HG02970 (cell line): ENCODE data around the gene LSM3.
"Not testable (repeated sequence)": the region's sequence is repeated elsewhere in the genome, so short reads cannot be mapped to it uniquely, and the experiment has no call there.

ENCODE experiments used
- ATAC-seq: cut with Tn5 transposase; IDR thresholded peaks from one replicate; pipeline ENCODE4 v1.9.1; 2021; ENCODE audit warnings: mild to moderate bottlenecking, moderate library complexity, moderate number of reproducible peaks; ENCODE audit not compliant: unreplicated experiment, low FRiP score

LSM3 gene

DNA sequence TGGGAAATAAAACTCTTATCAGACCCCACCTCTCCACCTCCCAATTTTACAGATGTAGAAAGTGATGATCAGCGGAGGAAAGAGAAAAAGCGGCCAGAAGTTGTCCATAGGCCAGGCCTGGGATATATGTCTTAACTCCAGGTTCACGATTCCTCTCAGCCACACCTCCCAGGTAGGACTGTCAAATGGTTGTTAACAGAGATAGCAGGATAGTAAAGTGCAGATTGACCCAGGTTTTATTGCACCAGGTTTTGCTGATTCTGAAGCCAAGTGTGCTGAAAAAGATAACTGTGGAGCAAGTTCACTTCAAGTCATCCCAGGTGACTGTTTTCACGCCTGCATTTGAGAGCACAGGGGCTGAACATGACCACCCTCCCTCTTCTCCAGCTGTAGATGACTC, 36.1 kb downstream of the LSM3 start:
- ATAC-seq = no peak

- ATAC-seq = peak; percentile 66
These were observed 37.8 kb downstream of the LSM3 start for GRCh38 chr3:14216257-14217048.

DNA sequence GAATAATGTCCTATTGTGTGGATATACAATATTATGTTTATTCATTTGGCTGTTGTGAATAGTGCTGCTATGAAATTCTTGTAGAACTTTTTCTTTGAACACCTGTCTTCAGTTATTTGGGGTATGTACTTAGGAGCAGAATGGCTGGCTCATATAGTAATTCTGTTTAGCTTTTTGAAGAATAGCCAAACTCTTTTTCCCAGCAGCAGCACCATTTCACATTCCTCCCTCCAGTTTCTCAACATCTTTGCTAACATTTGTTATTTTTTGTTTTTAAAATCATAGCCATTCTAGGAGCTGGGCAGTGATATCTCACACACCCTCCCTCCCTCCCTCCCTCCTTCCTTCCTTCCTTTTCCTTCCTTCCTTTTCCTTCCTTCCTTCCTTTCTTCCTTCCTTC, 39.7 kb downstream of the LSM3 start:
- ATAC-seq = no peak

DNA sequence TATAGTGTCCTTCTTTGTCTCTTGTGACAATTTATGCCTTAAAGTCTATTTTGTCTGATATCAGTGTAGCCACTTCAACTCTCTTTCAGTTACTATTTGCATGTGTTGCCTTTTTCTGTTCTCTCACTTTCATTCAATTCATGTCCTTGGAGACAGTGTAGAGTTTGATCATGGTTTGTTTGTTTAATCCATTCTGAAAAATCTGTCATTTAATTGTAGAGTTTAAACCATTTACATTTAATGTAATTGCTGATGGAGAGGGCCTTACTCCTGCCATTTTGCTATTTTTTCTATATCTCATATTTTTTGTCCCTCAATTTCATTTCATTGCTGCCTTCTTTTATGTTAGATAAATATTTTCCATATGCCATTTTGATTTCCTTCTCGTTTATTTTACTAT, 42.3 kb downstream of the LSM3 start:
- ATAC-seq = no peak

- ATAC-seq = no peak
These were observed 43.3 kb downstream of the LSM3 start for GRCh38 chr3:14221902-14222301.

- no peak for ATAC-seq
These were observed 43.8 kb downstream of the LSM3 start for GRCh38 chr3:14222457-14222856.

DNA sequence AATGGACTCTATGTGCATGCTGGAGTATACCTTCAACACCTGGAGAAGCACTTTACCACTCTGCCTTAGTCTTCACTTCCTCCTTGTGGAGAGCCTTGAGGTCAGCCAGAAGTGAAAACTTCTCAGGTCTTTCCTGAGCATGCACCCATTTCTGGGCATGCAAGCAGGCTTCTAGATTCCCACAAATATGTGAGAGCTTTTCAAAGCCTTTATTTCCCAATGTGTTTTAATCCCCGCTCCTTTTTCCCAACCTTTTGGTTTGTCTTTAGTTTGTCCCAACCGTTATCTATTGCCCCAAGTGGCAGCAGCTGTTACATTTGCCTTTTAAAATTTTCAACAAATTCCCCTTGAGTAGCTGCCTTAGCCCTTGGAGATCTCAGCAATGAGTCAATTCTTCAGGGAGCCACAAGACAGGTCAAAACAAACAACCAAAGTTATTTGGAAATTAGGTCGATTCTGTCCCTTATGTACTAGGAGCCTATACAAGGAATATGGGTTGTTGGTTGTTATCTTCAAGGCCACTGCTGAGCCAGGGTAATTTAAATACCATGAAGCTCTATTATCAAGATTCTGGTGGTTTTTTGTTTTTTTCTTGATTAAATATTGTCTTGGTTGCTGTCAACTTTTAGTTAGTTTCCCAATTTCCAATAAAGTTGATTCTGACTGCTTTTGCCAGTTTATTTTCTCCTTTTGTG, 44.4 kb downstream of the LSM3 start:
- ATAC-seq = no peak

DNA sequence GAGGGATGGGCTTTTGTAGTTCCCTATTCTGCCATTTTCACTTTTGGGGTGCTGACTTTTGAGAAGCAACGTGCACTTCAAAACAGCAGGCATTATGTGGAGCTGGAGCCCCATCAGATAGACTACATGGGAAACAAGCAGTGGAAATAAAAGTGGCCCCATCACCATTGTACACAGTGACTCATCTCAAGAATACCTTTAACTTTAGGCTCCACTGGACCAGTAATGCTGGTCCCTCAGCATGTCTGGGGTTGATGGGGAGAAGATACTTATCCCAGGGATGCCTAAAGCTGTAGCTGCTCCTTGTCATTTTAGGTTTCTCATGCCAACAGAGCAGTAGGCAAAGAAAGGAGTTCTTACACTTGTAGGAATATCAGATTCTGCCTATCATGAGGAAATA, 45.0 kb downstream of the LSM3 start:
- no peak for ATAC-seq

GRCh38 chr3:14224895-14225294, 46.3 kb downstream of the LSM3 start:
- ATAC-seq = no peak

DNA sequence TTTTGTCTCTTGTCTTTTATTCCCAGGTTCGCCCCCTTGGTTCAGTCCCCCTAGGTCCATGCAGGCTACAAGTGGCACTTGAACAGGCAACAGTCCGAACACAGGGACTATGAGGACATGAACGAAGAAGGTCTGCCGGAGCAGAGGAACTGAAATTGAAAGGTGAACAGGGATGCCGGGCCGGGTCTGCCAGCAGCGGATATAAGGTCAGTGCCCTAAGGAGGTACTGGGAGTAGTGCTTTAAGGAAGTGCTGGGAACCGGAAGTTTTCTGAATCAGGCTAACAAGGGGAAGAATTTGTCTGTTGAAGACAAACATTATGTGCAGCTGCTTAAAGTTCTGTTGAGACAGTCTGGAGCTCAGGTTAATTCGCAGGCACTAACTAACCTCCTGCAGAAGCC, 46.8 kb downstream of the LSM3 start:
- ATAC-seq = no peak

GRCh38 chr3:14226351-14226750, 47.7 kb downstream of the LSM3 start:
- ATAC-seq = not testable (repeated sequence)

- ATAC-seq = no peak
These were observed 49.2 kb downstream of the LSM3 start for GRCh38 chr3:14227856-14228255.

- ATAC-seq = no peak
These were observed 50.3 kb downstream of the LSM3 start for GRCh38 chr3:14228681-14229470.

DNA sequence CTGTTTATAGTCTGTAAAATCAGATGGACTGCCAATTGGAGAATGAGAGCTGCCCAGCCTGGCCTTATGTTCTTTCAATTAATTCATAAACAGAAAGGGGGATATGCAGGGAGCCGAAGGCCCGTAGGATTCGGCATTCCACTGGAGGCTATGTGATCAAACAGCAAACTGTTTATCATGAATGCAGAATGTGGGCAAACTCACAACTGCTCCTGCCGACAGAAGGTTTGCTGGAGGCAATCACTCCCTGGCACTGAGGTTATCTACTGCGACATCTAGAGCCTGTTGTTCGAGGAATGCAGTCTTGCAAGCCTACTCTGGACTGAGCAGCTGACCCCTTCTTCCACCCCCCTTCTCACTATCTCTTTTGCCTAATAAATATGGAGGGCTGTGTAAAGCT, 51.1 kb downstream of the LSM3 start:
- ATAC-seq = not testable (repeated sequence)

DNA sequence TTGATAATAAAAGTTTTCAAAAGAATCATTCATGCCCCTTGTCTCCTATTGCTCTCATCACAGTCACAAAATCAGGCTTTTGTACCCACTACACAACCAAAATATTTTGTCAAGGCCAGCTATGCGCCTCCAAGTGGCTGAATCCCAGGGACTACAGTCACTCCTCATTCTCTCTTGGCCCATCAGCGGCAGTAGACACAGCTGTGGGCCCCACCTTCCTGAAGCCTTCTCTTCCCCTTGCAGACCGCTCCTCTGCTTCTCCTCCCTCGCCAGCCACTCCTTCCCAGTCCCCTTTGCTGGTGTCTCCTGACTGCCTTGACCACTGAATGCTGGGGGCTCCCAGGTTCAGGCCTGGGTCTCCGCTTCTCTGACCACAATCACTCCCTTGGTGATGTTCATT, 52.1 kb downstream of the LSM3 start:
- no peak for ATAC-seq

GRCh38 chr3:14231145-14231990, 52.8 kb downstream of the LSM3 start:
- no peak for ATAC-seq

DNA sequence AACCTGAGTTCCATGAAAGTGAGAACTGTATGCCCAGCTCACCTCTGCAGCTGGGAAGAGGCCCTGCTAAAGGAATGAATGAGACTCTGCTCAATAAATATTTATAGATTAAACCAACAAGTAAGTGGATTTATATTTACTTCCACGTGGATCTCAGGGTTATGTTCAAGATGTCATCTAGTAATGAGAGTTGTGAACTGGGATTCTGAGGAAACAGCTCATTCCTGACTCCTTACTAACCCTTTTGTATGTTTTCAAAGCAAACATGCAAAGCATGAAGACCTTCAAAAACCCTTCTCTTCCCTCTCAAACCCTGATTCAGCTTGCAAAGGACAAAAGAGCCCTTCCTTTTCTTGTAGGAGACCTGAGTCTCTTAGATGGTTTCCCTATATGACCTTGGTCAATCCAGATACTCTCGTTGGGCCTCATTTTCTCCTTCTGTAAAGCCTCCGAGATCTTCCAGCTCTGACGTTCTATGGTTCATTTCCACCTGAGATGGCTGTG, 53.4 kb downstream of the LSM3 start:
- no peak for ATAC-seq

DNA sequence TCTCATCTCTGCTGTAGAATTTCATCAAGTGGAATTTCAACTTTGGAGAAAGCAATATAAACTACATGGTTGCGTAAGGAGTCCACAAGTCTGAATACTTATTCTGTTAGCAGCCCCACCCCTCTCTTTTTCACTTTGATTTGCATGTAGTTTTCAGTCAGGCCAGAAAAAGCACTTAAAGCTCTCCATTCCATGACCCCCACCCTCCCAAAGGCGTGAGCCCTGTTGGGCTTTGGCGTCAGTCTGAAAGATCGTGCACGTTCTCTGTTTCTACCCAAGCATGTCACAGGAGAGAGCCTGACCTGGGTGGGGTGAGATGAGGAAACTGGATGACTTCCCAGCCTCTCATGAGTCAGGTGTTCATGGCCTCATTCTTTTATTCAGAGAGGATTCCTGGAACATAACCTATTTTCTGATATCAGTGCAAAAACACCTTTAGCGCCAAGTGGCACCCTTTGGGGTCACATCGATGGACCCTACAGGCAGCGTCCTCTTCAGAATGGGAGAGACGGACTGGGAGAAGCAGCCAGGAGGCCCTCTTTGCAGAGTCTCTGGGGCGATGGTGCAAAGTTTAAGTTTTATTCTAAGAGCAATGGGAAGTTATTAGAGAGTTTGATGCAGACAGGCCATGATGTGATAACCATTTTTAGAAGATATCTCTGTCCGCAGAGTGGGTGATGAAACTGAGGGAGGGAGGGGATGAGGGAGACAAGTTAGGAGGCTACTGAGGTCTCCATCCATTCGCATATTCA, 55.8 kb downstream of the LSM3 start:
- no peak for ATAC-seq
